ENCODE data around the gene PAPLN. TPM values are rescaled to one million over a fixed set of nuclear protein-coding genes. Genes with fewer than 3 reads are reported as not detected.

Gene PAPLN
- total and polyA plus RNA-seq, 2 of the 8 experiments (the other 6 are each of a cell fraction or from before 2014, with no cell fraction given) = 14.8 to 25.6 TPM

- DNase-seq (ENCODE audit: low read depth in 1 of 2, low spot score in 2 of 2) = no peak
- no peak for FAIRE-seq
- H4K5ac ChIP-seq (ENCODE audit: insufficient read length, low read depth, low read length) = no peak overlapping the region
- no peak overlapping the region for H3K23ac ChIP-seq (ENCODE audit: insufficient read length)
- no peak overlapping the region for H2BK120ac ChIP-seq (replicated peaks; ENCODE audit: low read depth, low read length)
- H3K23me2 ChIP-seq (ENCODE audit: low read depth, low read length) = no peaks in the 10 kb centered on the region
- 95% methylated on average over 4 of the region's 4 CpGs; no CpG with 5 or more reads in 1 of the 2 experiments for WGBS, 2 experiments (ENCODE audit: extremely low coverage in 1 of 2, insufficient coverage in 1 of 2, insufficient read length in 1 of 2, insufficient replicate concordance in 2 of 2, low coverage in 1 of 2, low lambda C conversion rate in 2 of 2, missing lambda C conversion rate in 1 of 2)
- no peaks in the 10 kb centered on the region for H3K27me3 ChIP-seq (replicated peaks in 1 of 4; ENCODE audit: control insufficient read depth in 3 of 4, extremely low read depth in 1 of 4, insufficient read depth in 3 of 4, low read length in 3 of 4)
- no peaks in the 10 kb centered on the region for H3K79me2 ChIP-seq (ENCODE audit: control insufficient read depth in 1 of 2, insufficient read depth in 2 of 2, low read length in 2 of 2)
- H2AFZ ChIP-seq (ENCODE audit: low read length) = no peak overlapping the region
- H2BK5ac ChIP-seq (ENCODE audit: low read depth, low read length) = no peak overlapping the region
- no peak overlapping the region for H3K4me2 ChIP-seq (ENCODE audit: insufficient read depth in 1 of 2, low read depth in 2 of 2, low read length in 2 of 2)
- H3K9me3 ChIP-seq (ENCODE audit: insufficient read depth in 2 of 2, low read depth in 1 of 2, low read length in 1 of 2) = no peaks in the 10 kb centered on the region
- no peak overlapping the region for H3K4ac ChIP-seq (replicated peaks; ENCODE audit: insufficient read length, low read depth, low read length)
- H3K14ac ChIP-seq (ENCODE audit: insufficient read length) = no peak overlapping the region
- no peak overlapping the region for H3K9ac ChIP-seq (replicated peaks in 1 of 4; ENCODE audit: extremely low read depth in 1 of 4, low read depth in 3 of 4, low read length in 3 of 4)
- no peak overlapping the region for H2AK5ac ChIP-seq (ENCODE audit: low read depth, low read length)
- no peak overlapping the region for H4K91ac ChIP-seq (replicated peaks; ENCODE audit: insufficient read length, low read length)
- no peak overlapping the region for H3K56ac ChIP-seq (replicated peaks; ENCODE audit: insufficient read length, low read depth, low read length)
- ChIA-PET CTCF (ENCODE audit: partially characterized antibody) (interaction anchor here (0.6 to 1.2 kb wide), 3 partner anchors 59 to 637 kb away, joined by 3 to 6 read pairs (median 3); no protein-coding TSS in a partner anchor), POLR2A (ENCODE audit: partially characterized antibody) (interaction anchor here (1.5 kb wide), 2 partner anchors 8 to 11 kb away, joined by 4 read pairs; no protein-coding TSS in a partner anchor)
- H3K36me3 ChIP-seq (ENCODE audit: control insufficient read depth in 2 of 4, insufficient read depth in 4 of 4, low read length in 3 of 4) = peaks cover 0 to 5% (median 0%) of the 10 kb centered on the region in 4 experiments; a peak in 3 of 8 replicates
- H3K4me3 ChIP-seq (ENCODE audit: extremely low read depth in 1 of 4, insufficient read depth in 2 of 4, low read depth in 3 of 4, low read length in 4 of 4) = no peak overlapping the region
- no peaks in the 10 kb centered on the region for H3K79me1 ChIP-seq (ENCODE audit: low read depth, low read length)
- no peak overlapping the region for H2BK12ac ChIP-seq (ENCODE audit: low read depth, low read length)
- no peak overlapping the region for H3K27ac ChIP-seq (ENCODE audit: low read depth, low read length)
- no peak overlapping the region for H2BK15ac ChIP-seq (ENCODE audit: low read length)
- no peak overlapping the region for H4K8ac ChIP-seq (ENCODE audit: extremely low read depth, insufficient read depth, low read length)
- H4K20me1 ChIP-seq (replicated peaks in 1 of 2; ENCODE audit: control insufficient read depth in 1 of 2, insufficient read depth in 2 of 2, low read length in 2 of 2) = peaks cover 0 to 1% of the 10 kb centered on the region in 2 experiments
- no peak overlapping the region for H2BK20ac ChIP-seq (ENCODE audit: low read length)
- H3K18ac ChIP-seq (ENCODE audit: extremely low read depth, low read length) = no peak overlapping the region
- peaks cover 3 to 11% (median 9%) of the 10 kb centered on the region in 4 experiments for H3K4me1 ChIP-seq (replicated peaks in 1 of 4; ENCODE audit: control insufficient read depth in 3 of 4, insufficient read depth in 4 of 4, low read length in 3 of 4)
- no peak for TF ChIP-seq ATF2 (IDR thresholded peaks at IDR 0.05; ENCODE audit: low read length)
- TF ChIP-seq TAF7 (optimal IDR thresholded peaks at IDR 0.05; ENCODE audit: borderline replicate concordance, low read depth, low read length) = no peak
- no peak for TF ChIP-seq KDM4A (IDR thresholded peaks at IDR 0.05; ENCODE audit: low read depth, low read length, severe bottlenecking)
- no peak for TF ChIP-seq RFX5 (IDR thresholded peaks at IDR 0.05; ENCODE audit: borderline replicate concordance, low read depth, low read length)
- no peak for TF ChIP-seq HDAC6 (IDR thresholded peaks at IDR 0.05; ENCODE audit: low read depth, low read length)
- TF ChIP-seq KDM1A (IDR thresholded peaks at IDR 0.05; ENCODE audit: borderline replicate concordance, low read length) = no peak
- no peak for TF ChIP-seq SIN3A (conservative IDR thresholded peaks at IDR 0.05 in 1 of 2, IDR thresholded peaks at IDR 0.05 in 1 of 2; ENCODE audit: low read depth in 1 of 2, low read length in 2 of 2)
- no peak for TF ChIP-seq TBP (IDR thresholded peaks at IDR 0.05; ENCODE audit: low read depth, low read length)
Measured at GRCh38 chr14:73225496-73225895, 11.8 kb upstream of the PAPLN start.

Data from H1 (cell line).